Smooth muscle cell (in vitro differentiated cells): ENCODE data around the gene SLIT3. TPM values are rescaled to one million over a fixed set of nuclear protein-coding genes. Genes with fewer than 3 reads are reported as not detected.

Experiments used
- DNase-seq: peaks from one replicate; lab custom pipeline; 2025; ENCODE audit not compliant: unreplicated experiment; lab: John Stamatoyannopoulos, UW
- H2AFZ ChIP-seq: fragments of 200-600 bp; sonication (generic); 2 replicates; pipeline ENCODE4 v1.6.0; 2016; ENCODE audit warnings: antibody characterized with exemption, low read depth, mild to moderate bottlenecking
- H3F3A ChIP-seq: fragments of 200-600 bp; sonication (generic); 2 replicates; pipeline ENCODE4 v1.6.0; 2017; ENCODE audit warnings: antibody characterized with exemption, low read depth
- H3K27ac ChIP-seq: fragments of 200-600 bp; sonication (generic); 2 replicates; pipeline ENCODE4 v1.5.1; 2016; ENCODE audit warnings: low read depth, mild to moderate bottlenecking
- H3K27me3 ChIP-seq: fragments of 200-600 bp; sonication (generic); 2 replicates; pipeline ENCODE4 v1.6.1; 2016; ENCODE audit warnings: low read depth, mild to moderate bottlenecking
- H3K36me3 ChIP-seq: fragments of 200-600 bp; sonication (generic); 2 replicates; pipeline ENCODE4 v1.5.1; 2016; ENCODE audit warnings: low read depth
- H3K4me1 ChIP-seq: fragments of 200-600 bp; sonication (generic); 2 replicates; pipeline ENCODE4 v1.5.1; 2016; ENCODE audit warnings: low read depth
- H3K4me2 ChIP-seq: fragments of 200-600 bp; sonication (generic); 2 replicates; pipeline ENCODE4 v1.6.0; 2016; ENCODE audit warnings: mild to moderate bottlenecking
- H3K4me3 ChIP-seq: fragments of 200-600 bp; sonication (generic); 2 replicates; pipeline ENCODE4 v1.5.1; 2016; ENCODE audit warnings: mild to moderate bottlenecking
- H3K79me2 ChIP-seq: fragments of 200-600 bp; sonication (generic); 2 replicates; pipeline ENCODE4 v1.6.0; 2016; ENCODE audit warnings: low read depth, mild to moderate bottlenecking
- H3K9ac ChIP-seq: fragments of 200-600 bp; sonication (generic); 2 replicates; pipeline ENCODE4 v1.6.0; 2016; ENCODE audit warnings: low read depth
- H3K9me3 ChIP-seq: fragments of 200-600 bp; sonication (generic); replicated peaks from 2 replicates; pipeline ENCODE4 v1.5.1; 2016; ENCODE audit warnings: low read depth
- H4K20me1 ChIP-seq: fragments of 200-600 bp; sonication (generic); 2 replicates; pipeline ENCODE4 v1.6.0; 2016; ENCODE audit warnings: low read depth
- WGBS: methylation state at CpG from one replicate; pipeline ENCODE4 v1.1.7; 2016; ENCODE audit warnings: low lambda C conversion rate; 5-methylcytosine and 5-hydroxymethylcytosine counted together
- polyA plus RNA-seq: library from polyadenylated mRNA; unstranded; fragments of >200 nt; fragmentation: Nextera tagmentation; extraction: Ambion mirVana; gene quantifications from 2 replicates; pipeline ENCODE4 v1.2.1, GENCODE V29; 2016
- total RNA-seq: library from RNA; depleted of rRNA; stranded (reverse); fragments of >200 nt; gene quantifications from 2 replicates; pipeline ENCODE4 v1.2.3, GENCODE V29; 2014
- TF ChIP-seq, protein P1 (sequence below): fragments of 200-600 bp; sonication (generic); IDR thresholded peaks from 2 replicates; pipeline ENCODE4 v1.5.1; 2017; ENCODE audit warnings: borderline replicate concordance, mild to moderate bottlenecking, antibody characterized with exemption; ENCODE audit not compliant: insufficient read depth, poor library complexity, severe bottlenecking

SLIT3 gene
- total and polyA plus RNA-seq, 2 experiments from 2014 or later: 25.4 to 29.5 TPM

DNA sequence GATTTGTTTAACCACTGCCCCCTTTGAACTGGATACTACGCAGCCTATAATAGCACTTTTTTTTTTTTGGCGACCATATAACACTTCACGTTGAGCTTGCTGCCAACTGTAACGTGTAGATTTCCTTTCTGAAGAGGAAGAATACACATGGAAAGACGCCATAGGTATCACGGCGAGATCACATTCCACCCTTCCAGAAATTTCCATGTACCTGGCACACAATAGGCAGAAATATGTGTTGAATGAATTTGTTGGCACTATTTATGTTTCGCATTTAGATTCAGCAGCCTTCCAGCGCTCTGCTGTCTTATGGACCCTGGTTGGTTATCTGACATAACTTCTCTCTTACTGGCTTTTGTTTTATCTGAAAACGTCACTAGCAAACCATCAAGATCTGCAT lies 250.3 kb downstream of the SLIT3 start:
- Histone ChIP-seq H3K9ac (no peak overlapping the region), H4K20me1 (no peaks in the 10 kb centered on the region), H2AFZ (no peak overlapping the region), H3K79me2 (no peaks in the 10 kb centered on the region), H3K4me1 (peaks cover 27% of the 10 kb centered on the region), H3F3A (peaks cover 3% of the 10 kb centered on the region), H3K27me3 (no peaks in the 10 kb centered on the region), H3K27ac (no peak overlapping the region), H3K36me3 (no peaks in the 10 kb centered on the region), H3K4me2 (no peak overlapping the region), H3K4me3 (no peak overlapping the region), H3K9me3 (no peaks in the 10 kb centered on the region)
- 95% methylated on average over 10 of the region's 10 CpGs for WGBS
- no peak for DNase-seq
- TF ChIP-seq, protein P1, sequence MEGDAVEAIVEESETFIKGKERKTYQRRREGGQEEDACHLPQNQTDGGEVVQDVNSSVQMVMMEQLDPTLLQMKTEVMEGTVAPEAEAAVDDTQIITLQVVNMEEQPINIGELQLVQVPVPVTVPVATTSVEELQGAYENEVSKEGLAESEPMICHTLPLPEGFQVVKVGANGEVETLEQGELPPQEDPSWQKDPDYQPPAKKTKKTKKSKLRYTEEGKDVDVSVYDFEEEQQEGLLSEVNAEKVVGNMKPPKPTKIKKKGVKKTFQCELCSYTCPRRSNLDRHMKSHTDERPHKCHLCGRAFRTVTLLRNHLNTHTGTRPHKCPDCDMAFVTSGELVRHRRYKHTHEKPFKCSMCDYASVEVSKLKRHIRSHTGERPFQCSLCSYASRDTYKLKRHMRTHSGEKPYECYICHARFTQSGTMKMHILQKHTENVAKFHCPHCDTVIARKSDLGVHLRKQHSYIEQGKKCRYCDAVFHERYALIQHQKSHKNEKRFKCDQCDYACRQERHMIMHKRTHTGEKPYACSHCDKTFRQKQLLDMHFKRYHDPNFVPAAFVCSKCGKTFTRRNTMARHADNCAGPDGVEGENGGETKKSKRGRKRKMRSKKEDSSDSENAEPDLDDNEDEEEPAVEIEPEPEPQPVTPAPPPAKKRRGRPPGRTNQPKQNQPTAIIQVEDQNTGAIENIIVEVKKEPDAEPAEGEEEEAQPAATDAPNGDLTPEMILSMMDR: no peak

DNA sequence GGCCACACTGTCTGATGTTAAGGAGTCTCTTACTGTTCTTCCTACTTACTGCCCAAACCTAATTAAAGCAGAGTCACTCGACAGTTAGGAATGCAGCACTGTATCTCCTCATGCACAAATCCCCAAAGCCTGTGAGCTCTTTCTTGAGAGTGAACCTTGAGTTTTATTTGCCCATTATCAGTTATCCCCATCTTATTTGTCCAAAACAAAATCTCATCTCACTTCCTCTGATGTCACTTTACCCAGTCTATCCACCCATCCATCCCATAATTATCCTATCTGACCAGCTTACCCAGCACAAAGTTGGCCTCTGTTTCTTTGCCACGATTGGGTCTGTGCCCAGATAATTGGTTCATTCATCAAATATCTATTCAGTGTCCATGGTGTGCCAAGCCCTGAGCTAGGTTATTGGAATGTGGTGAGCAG lies 250.8 kb downstream of the SLIT3 start:
- Histone ChIP-seq H3K4me1 (peaks cover 29% of the 10 kb centered on the region), H2AFZ (no peak overlapping the region), H4K20me1 (no peaks in the 10 kb centered on the region), H3K36me3 (no peaks in the 10 kb centered on the region), H3F3A (peaks cover 3% of the 10 kb centered on the region), H3K9ac (no peak overlapping the region), H3K4me2 (peak overlapping the region; percentile 20), H3K79me2 (no peaks in the 10 kb centered on the region), H3K9me3 (no peaks in the 10 kb centered on the region), H3K27ac (no peak overlapping the region), H3K27me3 (no peaks in the 10 kb centered on the region), H3K4me3 (no peak overlapping the region)
- 32% methylated on average over 2 of the region's 2 CpGs for whole genome bisulfite sequencing
- DNase-seq: no peak
- TF ChIP-seq, protein P1: no peak

DNA sequence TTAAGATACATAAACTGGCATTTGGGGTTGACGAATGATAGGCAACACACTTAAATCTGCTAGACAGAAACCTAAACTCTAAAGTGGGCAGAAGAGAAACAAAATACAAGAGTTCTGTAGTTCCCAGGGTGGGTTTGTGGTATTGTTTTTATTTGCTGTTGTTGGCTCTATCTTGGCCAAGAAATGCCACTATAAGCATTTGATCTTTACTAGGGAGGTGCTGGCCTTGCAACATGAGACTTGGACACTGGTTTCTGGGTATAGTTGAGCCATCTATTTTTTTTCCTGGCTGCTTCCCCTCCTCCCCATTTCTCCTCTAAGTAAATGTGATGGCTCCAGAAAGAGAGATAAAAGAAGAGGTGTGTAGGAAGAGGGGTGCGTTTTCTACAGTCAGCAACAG lies 251.2 kb downstream of the SLIT3 start:
- H3K9ac ChIP-seq: no peak overlapping the region
- no peaks in the 10 kb centered on the region for H3K79me2 ChIP-seq
- H3K27me3 ChIP-seq: no peaks in the 10 kb centered on the region
- TF ChIP-seq, protein P1: no peak
- no peaks in the 10 kb centered on the region for H4K20me1 ChIP-seq
- H3K4me2 ChIP-seq: peak overlapping the region; percentile 20
- no peak overlapping the region for H2AFZ ChIP-seq
- peaks cover 3% of the 10 kb centered on the region for H3F3A ChIP-seq
- H3K9me3 ChIP-seq: no peaks in the 10 kb centered on the region
- H3K4me3 ChIP-seq: no peak overlapping the region
- no peak for DNase-seq
- 56% methylated on average over 2 of the region's 2 CpGs for WGBS
- H3K27ac ChIP-seq: no peak overlapping the region
- peaks cover 34% of the 10 kb centered on the region for H3K4me1 ChIP-seq
- no peaks in the 10 kb centered on the region for H3K36me3 ChIP-seq

DNA sequence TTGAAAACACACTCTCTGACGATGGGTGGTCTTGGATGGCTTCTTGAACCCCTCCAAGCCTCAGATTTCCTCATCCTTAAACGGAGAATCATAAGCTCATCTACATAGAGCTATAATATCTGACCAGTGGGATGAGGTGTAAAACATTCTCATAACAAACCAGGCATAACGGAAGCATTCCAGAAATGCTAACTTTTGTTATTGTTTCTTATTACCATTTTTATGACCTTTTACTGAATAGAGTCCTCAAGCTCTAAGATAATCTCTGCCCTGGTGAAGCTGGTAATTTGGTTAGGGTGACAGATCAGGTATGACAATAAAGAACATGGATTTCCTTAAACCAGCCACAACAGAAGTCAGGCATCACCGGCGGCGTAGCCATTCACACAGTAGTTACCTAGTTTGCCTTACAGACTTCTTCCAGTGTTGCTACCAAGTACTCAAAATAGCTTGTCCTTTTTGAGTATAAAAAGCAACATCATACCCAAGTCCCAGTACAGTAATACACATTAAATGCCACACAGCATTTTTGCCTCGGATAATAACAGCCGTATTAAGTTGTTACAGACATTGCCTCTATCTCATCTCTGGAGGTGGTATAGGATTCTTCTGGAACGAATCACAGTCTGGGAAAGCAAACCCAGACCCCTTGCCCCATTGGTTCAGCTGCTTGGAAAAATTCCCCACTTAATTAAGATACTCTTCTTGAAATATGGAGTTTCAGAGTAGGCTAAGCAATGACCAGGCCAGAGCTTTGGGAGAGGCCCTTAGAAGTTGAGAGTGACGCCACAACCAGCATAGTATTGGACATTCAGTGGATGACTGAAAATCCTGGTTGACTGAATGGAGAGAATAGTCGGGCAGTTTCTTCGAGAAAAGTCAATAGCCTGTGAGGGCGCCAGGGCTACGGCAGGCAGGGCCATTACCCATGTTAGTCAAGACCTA lies 252.5 kb downstream of the SLIT3 start:
- no peaks in the 10 kb centered on the region for H3K36me3 ChIP-seq
- no peak overlapping the region for H2AFZ ChIP-seq
- WGBS: 74% methylated on average over 14 of the region's 14 CpGs
- DNase-seq: no peak
- no peaks in the 10 kb centered on the region for H3K79me2 ChIP-seq
- peaks cover 35% of the 10 kb centered on the region for H3K4me1 ChIP-seq
- TF ChIP-seq, protein P1: no peak
- H3F3A ChIP-seq: peaks cover 3% of the 10 kb centered on the region
- no peak overlapping the region for H3K9ac ChIP-seq
- H3K27ac ChIP-seq: peak overlapping the region; percentile 19
- no peaks in the 10 kb centered on the region for H3K27me3 ChIP-seq
- no peak overlapping the region for H3K4me3 ChIP-seq
- no peaks in the 10 kb centered on the region for H3K9me3 ChIP-seq
- no peaks in the 10 kb centered on the region for H4K20me1 ChIP-seq
- peak overlapping the region; percentile 45 for H3K4me2 ChIP-seq
